OCI-LY3 (cell line): ENCODE results near the gene NCOA1.

Source experiments
- H2AFZ ChIP-seq: fragments of 200-600, 300-600 bp; shearing (Covaris generic); 2 replicates; pipeline ENCODE4 v1.6.0; 2014; ENCODE audit warnings: antibody characterized with exemption, low read depth, low read length
- H3K27ac ChIP-seq: fragments of 200-600, 300-600 bp; sonication (generic); 2 replicates; pipeline ENCODE4 v1.5.1; 2014; ENCODE audit warnings: mild to moderate bottlenecking, low read length, moderate library complexity, mixed read lengths
- H3K27me3 ChIP-seq: fragments of 200-600, 300-600 bp; sonication (generic); 2 replicates; pipeline ENCODE4 v1.6.1; 2014; ENCODE audit warnings: low read depth, low read length, mixed read lengths
- H3K36me3 ChIP-seq: fragments of 200-600, 300-600 bp; sonication (generic); replicated peaks from 2 replicates; pipeline ENCODE3; 2014; ENCODE audit warnings: low read depth, low read length, mixed read lengths
- H3K4me1 ChIP-seq: fragments of 300-600, 200-600 bp; sonication (generic); 2 replicates; pipeline ENCODE4 v1.6.1; 2014; ENCODE audit warnings: low read length, mixed read lengths
- H3K4me2 ChIP-seq: fragments of 200-600, 300-600 bp; sonication (generic); 2 replicates; pipeline ENCODE4 v1.6.1; 2014; ENCODE audit warnings: low read length, mixed read lengths
- H3K4me3 ChIP-seq: fragments of 300-600, 200-600 bp; sonication (generic); 2 replicates; pipeline ENCODE4 v1.5.1; 2014; ENCODE audit warnings: antibody characterized with exemption, mild to moderate bottlenecking, low read length, moderate library complexity
- H3K79me2 ChIP-seq: fragments of 300-600, 200-600 bp; shearing (Covaris generic); 2 replicates; pipeline ENCODE4 v1.6.1; 2014; ENCODE audit warnings: mild to moderate bottlenecking, low read length, mixed read lengths
- H3K9ac ChIP-seq: fragments of 300-600, 200-600 bp; shearing (Covaris generic); 2 replicates; pipeline ENCODE4 v1.6.0; 2014; ENCODE audit warnings: mild to moderate bottlenecking, low read length, moderate library complexity
- H3K9me3 ChIP-seq: fragments of 200-600, 300-600 bp; shearing (Covaris generic); 2 replicates; pipeline ENCODE4 v1.6.1; 2014; ENCODE audit warnings: low read length, mixed read lengths; ENCODE audit not compliant: insufficient read depth
- H4K20me1 ChIP-seq: fragments of 200-600, 300-600 bp; sonication (generic); 2 replicates; pipeline ENCODE4 v1.6.1; 2016; ENCODE audit warnings: low read length, mixed read lengths; ENCODE audit not compliant: insufficient read depth
- EZH2phosphoT487 ChIP-seq: fragments of 200-600 bp; shearing (Covaris generic); IDR thresholded peaks from 2 replicates; pipeline ENCODE4 v1.6.1; 2018; ENCODE audit warnings: antibody characterized with exemption, mixed run types, low read depth
- TF ChIP-seq, protein P1 (sequence below): fragments of 200-600, 300-600 bp; sonication (generic); IDR thresholded peaks from 2 replicates; pipeline ENCODE4 v1.5.1; 2014; ENCODE audit warnings: antibody characterized with exemption, low read length, low read depth

The NCOA1 gene

GRCh38 chr2:24744356-24744755 lies 253.3 kb downstream of the NCOA1 start:
- Histone ChIP-seq H3K27me3 (no peaks in the 10 kb centered on the region), H4K20me1 (no peaks in the 10 kb centered on the region), H3K9me3 (no peaks in the 10 kb centered on the region), H3K79me2 (no peaks in the 10 kb centered on the region), H3K4me2 (no peak overlapping the region), H3K4me1 (peaks cover 14% of the 10 kb centered on the region), H3K9ac (no peak overlapping the region), H3K36me3 (no peaks in the 10 kb centered on the region), H3K27ac (no peak overlapping the region), H3K4me3 (no peak overlapping the region), H2AFZ (no peak overlapping the region)
- TF ChIP-seq EZH2phosphoT487: no peak
- TF ChIP-seq, protein P1, sequence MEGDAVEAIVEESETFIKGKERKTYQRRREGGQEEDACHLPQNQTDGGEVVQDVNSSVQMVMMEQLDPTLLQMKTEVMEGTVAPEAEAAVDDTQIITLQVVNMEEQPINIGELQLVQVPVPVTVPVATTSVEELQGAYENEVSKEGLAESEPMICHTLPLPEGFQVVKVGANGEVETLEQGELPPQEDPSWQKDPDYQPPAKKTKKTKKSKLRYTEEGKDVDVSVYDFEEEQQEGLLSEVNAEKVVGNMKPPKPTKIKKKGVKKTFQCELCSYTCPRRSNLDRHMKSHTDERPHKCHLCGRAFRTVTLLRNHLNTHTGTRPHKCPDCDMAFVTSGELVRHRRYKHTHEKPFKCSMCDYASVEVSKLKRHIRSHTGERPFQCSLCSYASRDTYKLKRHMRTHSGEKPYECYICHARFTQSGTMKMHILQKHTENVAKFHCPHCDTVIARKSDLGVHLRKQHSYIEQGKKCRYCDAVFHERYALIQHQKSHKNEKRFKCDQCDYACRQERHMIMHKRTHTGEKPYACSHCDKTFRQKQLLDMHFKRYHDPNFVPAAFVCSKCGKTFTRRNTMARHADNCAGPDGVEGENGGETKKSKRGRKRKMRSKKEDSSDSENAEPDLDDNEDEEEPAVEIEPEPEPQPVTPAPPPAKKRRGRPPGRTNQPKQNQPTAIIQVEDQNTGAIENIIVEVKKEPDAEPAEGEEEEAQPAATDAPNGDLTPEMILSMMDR: no peak

DNA sequence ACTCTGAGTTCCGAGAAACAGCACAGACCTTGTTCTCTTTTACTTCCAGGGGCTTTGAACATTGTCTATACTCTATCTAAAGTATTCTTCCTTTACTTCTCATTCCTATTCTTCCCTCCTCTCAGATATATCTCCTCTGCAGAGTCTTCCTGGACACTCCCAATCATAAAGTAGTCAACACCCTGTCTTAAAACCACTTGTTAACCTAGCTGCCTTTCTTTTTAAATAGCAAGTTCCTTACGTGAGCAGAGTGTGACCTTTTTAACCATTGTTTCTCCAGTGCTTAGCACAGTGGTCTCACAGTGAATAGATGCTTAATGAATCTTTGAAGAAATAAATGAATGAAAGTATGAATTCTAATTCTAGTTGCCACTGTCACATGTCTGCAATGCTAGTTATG lies 254.8 kb downstream of the NCOA1 start:
- no peaks in the 10 kb centered on the region for H3K9me3 ChIP-seq
- H3K4me1 ChIP-seq: peaks cover 16% of the 10 kb centered on the region
- no peak overlapping the region for H3K9ac ChIP-seq
- no peaks in the 10 kb centered on the region for H3K27me3 ChIP-seq
- H3K27ac ChIP-seq: no peak overlapping the region
- H3K79me2 ChIP-seq: no peaks in the 10 kb centered on the region
- H2AFZ ChIP-seq: no peak overlapping the region
- H3K4me3 ChIP-seq: no peak overlapping the region
- TF ChIP-seq EZH2phosphoT487: no peak
- TF ChIP-seq, protein P1: no peak
- H3K4me2 ChIP-seq: no peak overlapping the region
- no peaks in the 10 kb centered on the region for H4K20me1 ChIP-seq
- H3K36me3 ChIP-seq: no peaks in the 10 kb centered on the region

DNA sequence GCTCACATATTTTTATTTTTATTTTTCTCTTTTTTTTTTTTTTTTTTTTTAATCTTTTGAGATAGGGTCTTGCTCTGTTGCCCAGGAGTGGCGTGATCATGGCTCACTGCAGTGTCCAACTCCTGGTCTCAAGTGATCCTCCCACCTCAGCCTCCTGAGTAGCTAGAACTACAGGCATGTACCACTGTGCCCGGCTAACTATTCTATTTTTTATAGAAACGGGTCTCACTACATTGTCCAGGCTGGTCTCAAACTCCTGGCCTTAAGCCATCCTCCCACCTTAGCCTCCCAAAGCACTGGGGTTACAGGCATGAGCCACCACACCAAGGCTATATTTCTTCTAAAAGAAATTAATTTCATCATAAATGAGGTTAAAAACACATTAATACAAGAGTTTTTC lies 256.2 kb downstream of the NCOA1 start:
- TF ChIP-seq EZH2phosphoT487: no peak
- TF ChIP-seq, protein P1: no peak
- Histone ChIP-seq H3K27me3 (no peaks in the 10 kb centered on the region), H3K4me2 (no peak overlapping the region)

DNA sequence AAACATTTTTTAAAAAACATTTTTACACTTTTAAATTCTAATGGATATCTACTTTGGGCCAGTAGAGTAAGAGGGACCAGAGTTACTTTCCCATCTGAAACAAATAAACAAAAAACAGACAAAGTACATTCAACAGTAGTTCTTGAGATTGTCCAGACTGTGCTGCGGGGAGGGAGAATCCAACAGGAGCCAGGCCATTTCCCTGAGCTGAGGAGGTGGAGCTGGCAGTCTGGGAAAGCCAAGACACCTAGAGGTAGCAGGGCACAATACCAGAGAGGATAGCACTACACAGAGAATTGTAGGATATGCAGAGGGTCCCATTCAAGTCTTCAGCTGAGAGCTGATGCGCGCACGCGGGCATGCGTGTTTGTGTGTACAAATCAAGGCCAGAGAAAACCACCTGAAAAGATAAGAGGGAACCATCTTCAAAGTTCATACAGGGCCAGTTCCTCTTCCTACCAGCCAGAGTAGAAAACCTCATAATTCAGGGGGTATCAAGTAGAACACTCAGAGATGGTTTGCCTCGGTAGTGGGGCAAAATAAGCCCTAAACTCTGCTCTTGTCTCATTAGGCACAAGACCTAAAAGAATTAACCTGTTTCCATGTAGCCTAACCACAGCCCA lies 258.1 kb downstream of the NCOA1 start:
- Histone ChIP-seq H3K4me1 (peaks cover 13% of the 10 kb centered on the region), H3K36me3 (no peaks in the 10 kb centered on the region), H4K20me1 (no peaks in the 10 kb centered on the region), H3K27ac (no peak overlapping the region), H3K4me2 (no peak overlapping the region), H3K27me3 (no peaks in the 10 kb centered on the region), H3K4me3 (no peak overlapping the region), H3K9ac (no peak overlapping the region), H2AFZ (no peak overlapping the region), H3K9me3 (no peaks in the 10 kb centered on the region), H3K79me2 (no peaks in the 10 kb centered on the region)
- no peak for TF ChIP-seq EZH2phosphoT487

More for the DNA sequence above, 256.2 kb downstream of the NCOA1 start:
- H4K20me1 ChIP-seq: no peaks in the 10 kb centered on the region
- no peak overlapping the region for H3K4me3 ChIP-seq
- H2AFZ ChIP-seq: no peak overlapping the region
- H3K27ac ChIP-seq: no peak overlapping the region
- no peaks in the 10 kb centered on the region for H3K79me2 ChIP-seq
- no peaks in the 10 kb centered on the region for H3K36me3 ChIP-seq
- H3K4me1 ChIP-seq: peaks cover 13% of the 10 kb centered on the region
- H3K9me3 ChIP-seq: no peaks in the 10 kb centered on the region
- H3K9ac ChIP-seq: no peak overlapping the region
